Effector memory CD8-positive, alpha-beta T cell (primary cell): ENCODE data around the gene GTF2F2.

Experiments used
- ATAC-seq: fragments of 150-1000 bp; cut with Tn5 transposase; replicated peaks from 2 replicates; pipeline ENCODE4 v1.10.0; 2021; ENCODE audit warnings: mild to moderate bottlenecking, moderate library complexity
- DNase-seq, 3 experiments: peaks; one replicate each; pipeline ENCODE4 v3.0.0; 2021
- H3K27ac Mint-ChIP-seq, 2 donors: one replicate each; pipeline ENCODE4 v1.8.0; 2022; ENCODE audit warnings: mild to moderate bottlenecking in 2 of 2, mixed read lengths in 2 of 2, moderate library complexity in 2 of 2
- H3K27me3 Mint-ChIP-seq, 2 donors: one replicate each; pipeline ENCODE4 v1.8.0; 2022; ENCODE audit warnings: mixed read lengths in 2 of 2
- H3K36me3 Mint-ChIP-seq: one replicate; pipeline ENCODE4 v1.8.0; 2022; ENCODE audit warnings: mild to moderate bottlenecking, moderate library complexity, mixed read lengths; ENCODE audit not compliant: insufficient read depth
- H3K4me1 Mint-ChIP-seq, 2 donors: one replicate each; pipeline ENCODE4 v1.8.0; 2022; ENCODE audit warnings: low read depth in 2 of 2, mixed read lengths in 2 of 2
- H3K4me3 Mint-ChIP-seq, 2 donors: one replicate each; pipeline ENCODE4 v1.8.0; 2022; ENCODE audit warnings: mild to moderate bottlenecking in 2 of 2, mixed read lengths in 2 of 2, moderate library complexity in 2 of 2
- H3K9me3 Mint-ChIP-seq, 2 donors: one replicate each; pipeline ENCODE4 v1.8.0; 2022; ENCODE audit warnings: mixed read lengths in 2 of 2

The GTF2F2 gene

GRCh38 chr13:45105895-45106294, 14.4 kb upstream of the GTF2F2 start:
- ATAC-seq (no peak), DNase-seq (no peak)
- H3K27ac Mint-ChIP-seq = no peak overlapping the region
- no peak overlapping the region for H3K4me3 Mint-ChIP-seq
- peaks cover 28 to 34% of the 10 kb centered on the region in 2 donors for H3K27me3 Mint-ChIP-seq
- no peaks in the 10 kb centered on the region for H3K9me3 Mint-ChIP-seq
- H3K4me1 Mint-ChIP-seq = no peaks in the 10 kb centered on the region
- H3K36me3 Mint-ChIP-seq = peaks cover 3% of the 10 kb centered on the region

- Mint-ChIP-seq H3K27me3 (peaks cover 28 to 34% of the 10 kb centered on the region in 2 donors), H3K9me3 (no peaks in the 10 kb centered on the region), H3K36me3 (peaks cover 3% of the 10 kb centered on the region), H3K27ac (no peak overlapping the region), H3K4me3 (no peak overlapping the region), H3K4me1 (no peaks in the 10 kb centered on the region)
- no peak for ATAC-seq
- no peak for DNase-seq
Measured at GRCh38 chr13:45107539-45107938, 12.8 kb upstream of the GTF2F2 start.

GRCh38 chr13:45108716-45109101, 11.6 kb upstream of the GTF2F2 start:
- H3K27me3 Mint-ChIP-seq = peaks cover 28 to 34% of the 10 kb centered on the region in 2 donors
- no peaks in the 10 kb centered on the region for H3K4me1 Mint-ChIP-seq
- H3K27ac Mint-ChIP-seq = no peak overlapping the region
- DNase-seq = no peak
- H3K4me3 Mint-ChIP-seq = no peak overlapping the region
- peaks cover 3% of the 10 kb centered on the region for H3K36me3 Mint-ChIP-seq
- no peak for ATAC-seq
- no peaks in the 10 kb centered on the region for H3K9me3 Mint-ChIP-seq

GRCh38 chr13:45109102-45109720, 11.1 kb upstream of the GTF2F2 start:
- H3K4me3 Mint-ChIP-seq = no peak overlapping the region
- peaks cover 24 to 31% of the 10 kb centered on the region in 2 donors for H3K27me3 Mint-ChIP-seq
- no peaks in the 10 kb centered on the region for H3K9me3 Mint-ChIP-seq
- no peak overlapping the region for H3K27ac Mint-ChIP-seq
- no peaks in the 10 kb centered on the region for H3K4me1 Mint-ChIP-seq
- peaks cover 3% of the 10 kb centered on the region for H3K36me3 Mint-ChIP-seq
- peak; percentile 58 for ATAC-seq
- DNase-seq = no peak

GRCh38 chr13:45113233-45114224, 6.8 kb upstream of the GTF2F2 start:
- ATAC-seq (no peak), DNase-seq (no peak)
- H3K4me3 Mint-ChIP-seq = no peak overlapping the region
- no peaks in the 10 kb centered on the region for H3K9me3 Mint-ChIP-seq
- H3K27ac Mint-ChIP-seq = no peak overlapping the region
- peaks cover 0 to 8% of the 10 kb centered on the region in 2 donors for H3K27me3 Mint-ChIP-seq
- H3K4me1 Mint-ChIP-seq = no peaks in the 10 kb centered on the region
- H3K36me3 Mint-ChIP-seq = no peaks in the 10 kb centered on the region

GRCh38 chr13:45119469-45119990, 780 bp upstream of the GTF2F2 start:
- ATAC-seq = peak; percentile 85

GRCh38 chr13:45120967-45121831, 889 bp downstream of the GTF2F2 start:
- ATAC-seq (no peak), DNase-seq (no peak)
- Mint-ChIP-seq H3K4me3 (no peak overlapping the region), H3K27ac (no peak overlapping the region), H3K9me3 (no peaks in the 10 kb centered on the region), H3K36me3 (peaks cover 8% of the 10 kb centered on the region), H3K4me1 (peaks cover 13 to 19% of the 10 kb centered on the region in 2 donors), H3K27me3 (no peaks in the 10 kb centered on the region)

More at GRCh38 chr13:45119469-45119990, 780 bp upstream of the GTF2F2 start:
- H3K4me1 Mint-ChIP-seq = peaks cover 3 to 11% of the 10 kb centered on the region in 2 donors
- no peaks in the 10 kb centered on the region for H3K9me3 Mint-ChIP-seq
- DNase-seq = peak; percentile 61 to 63 (median 63)
- H3K27ac Mint-ChIP-seq = no peak overlapping the region
- H3K36me3 Mint-ChIP-seq = no peaks in the 10 kb centered on the region
- H3K27me3 Mint-ChIP-seq = no peaks in the 10 kb centered on the region
- H3K4me3 Mint-ChIP-seq = no peak overlapping the region

GRCh38 chr13:45122941-45123340, 2.6 kb downstream of the GTF2F2 start:
- ATAC-seq (no peak), DNase-seq (no peak)
- Mint-ChIP-seq H3K4me1 (peaks cover 13 to 19% of the 10 kb centered on the region in 2 donors), H3K27me3 (no peaks in the 10 kb centered on the region), H3K9me3 (no peaks in the 10 kb centered on the region), H3K36me3 (peaks cover 8% of the 10 kb centered on the region), H3K27ac (peak overlapping the region; percentile 26 to 36), H3K4me3 (no peak overlapping the region)

- H3K4me3 Mint-ChIP-seq = peak overlapping the region in 1 of 2 donors; percentile 16
- no peak for ATAC-seq
- no peak for DNase-seq
- H3K4me1 Mint-ChIP-seq = peaks cover 28 to 41% of the 10 kb centered on the region in 2 donors
- no peaks in the 10 kb centered on the region for H3K27me3 Mint-ChIP-seq
- peaks cover 5 to 9% of the 10 kb centered on the region in 2 donors for H3K9me3 Mint-ChIP-seq
- no peaks in the 10 kb centered on the region for H3K36me3 Mint-ChIP-seq
- H3K27ac Mint-ChIP-seq = no peak overlapping the region
Measured at GRCh38 chr13:45132369-45133064, 12.2 kb downstream of the GTF2F2 start.

- no peaks in the 10 kb centered on the region for H3K27me3 Mint-ChIP-seq
- H3K9me3 Mint-ChIP-seq = peaks cover 5 to 9% of the 10 kb centered on the region in 2 donors
- DNase-seq (no peak), ATAC-seq (no peak)
- peaks cover 5% of the 10 kb centered on the region for H3K36me3 Mint-ChIP-seq
- peaks cover 33 to 41% of the 10 kb centered on the region in 2 donors for H3K4me1 Mint-ChIP-seq
- H3K4me3 Mint-ChIP-seq = no peak overlapping the region
- no peak overlapping the region for H3K27ac Mint-ChIP-seq
Measured at GRCh38 chr13:45133396-45134118, 13.2 kb downstream of the GTF2F2 start.

GRCh38 chr13:45136741-45137504, 16.6 kb downstream of the GTF2F2 start:
- H3K36me3 Mint-ChIP-seq = peaks cover 11% of the 10 kb centered on the region
- H3K27ac Mint-ChIP-seq = peak overlapping the region in 1 of 2 donors; percentile 44
- no peak overlapping the region for H3K4me3 Mint-ChIP-seq
- DNase-seq = no peak
- ATAC-seq = no peak
- H3K4me1 Mint-ChIP-seq = peaks cover 19 to 24% of the 10 kb centered on the region in 2 donors
- H3K27me3 Mint-ChIP-seq = no peaks in the 10 kb centered on the region
- H3K9me3 Mint-ChIP-seq = peaks cover 3 to 9% of the 10 kb centered on the region in 2 donors
